Measurements from ENCODE around the gene NKX2-8.
"Not testable (repeated sequence)": the region's sequence is repeated elsewhere in the genome, so short reads cannot be mapped to it uniquely, and the experiment has no call there.

Gene NKX2-8

GRCh38 chr14:36579573-36580140 lies 2.8 kb downstream of the NKX2-8 start:
- no peak for DNase-seq

- no peak for DNase-seq
Measured at GRCh38 chr14:36579001-36579555, 3.3 kb downstream of the NKX2-8 start.

- no peak for DNase-seq
Measured at GRCh38 chr14:36570065-36570464, 12.3 kb downstream of the NKX2-8 start.

GRCh38 chr14:36556811-36557433 lies 25.5 kb downstream of the NKX2-8 start:
- no peak for DNase-seq

- no peak for DNase-seq
Measured at GRCh38 chr14:36555998-36556743, 26.2 kb downstream of the NKX2-8 start.

- no peak for DNase-seq
Measured at GRCh38 chr14:36553656-36554260, 28.7 kb downstream of the NKX2-8 start.

- DNase-seq = no peak
Measured at GRCh38 chr14:36550899-36551298, 31.5 kb downstream of the NKX2-8 start.

- DNase-seq = not testable (repeated sequence)
Measured at GRCh38 chr14:36544280-36544679, 38.1 kb downstream of the NKX2-8 start.

- DNase-seq = no peak
Measured at GRCh38 chr14:36538051-36538450, 44.4 kb downstream of the NKX2-8 start.
